Epithelial cell of prostate (primary cell): Measurements from ENCODE around the gene ELMO1.

Source experiments
- DNase-seq: peaks from one replicate; pipeline ENCODE4 v3.0.0-alpha.2; 2011; ENCODE audit warnings: low read depth, low spot score
- H3K27ac ChIP-seq: fragments of 450-650 bp; 2 replicates; pipeline ENCODE4 v1.5.1; 2017; ENCODE audit warnings: mild to moderate bottlenecking

The ELMO1 gene

GRCh38 chr7:37208528-37208927 is 240.1 kb downstream of the ELMO1 start:
- H3K27ac ChIP-seq = no peak overlapping the region
- DNase-seq = no peak

- no peak overlapping the region for H3K27ac ChIP-seq
- no peak for DNase-seq
These were observed 242.5 kb downstream of the ELMO1 start for GRCh38 chr7:37206192-37206591.

GRCh38 chr7:37205451-37205850 is 243.2 kb downstream of the ELMO1 start:
- no peak for DNase-seq

GRCh38 chr7:37201876-37202198 is 246.8 kb downstream of the ELMO1 start:
- no peak for DNase-seq
- H3K27ac ChIP-seq = no peak overlapping the region

More at GRCh38 chr7:37205451-37205850, 243.2 kb downstream of the ELMO1 start:
- H3K27ac ChIP-seq = no peak overlapping the region

GRCh38 chr7:37201003-37201875 is 247.4 kb downstream of the ELMO1 start:
- no peak for DNase-seq

GRCh38 chr7:37198906-37199485 is 249.7 kb downstream of the ELMO1 start:
- H3K27ac ChIP-seq = no peak overlapping the region
- DNase-seq = no peak

More at GRCh38 chr7:37201003-37201875, 247.4 kb downstream of the ELMO1 start:
- H3K27ac ChIP-seq = no peak overlapping the region

GRCh38 chr7:37198041-37198905 is 250.4 kb downstream of the ELMO1 start:
- no peak for DNase-seq
- no peak overlapping the region for H3K27ac ChIP-seq

- no peak for DNase-seq
- no peak overlapping the region for H3K27ac ChIP-seq
These were observed 251.6 kb downstream of the ELMO1 start for GRCh38 chr7:37197108-37197507.

GRCh38 chr7:37196676-37197075 is 252.0 kb downstream of the ELMO1 start:
- no peak overlapping the region for H3K27ac ChIP-seq
- no peak for DNase-seq

GRCh38 chr7:37195388-37195787 is 253.3 kb downstream of the ELMO1 start:
- DNase-seq = no peak
- no peak overlapping the region for H3K27ac ChIP-seq

- no peak for DNase-seq
- H3K27ac ChIP-seq = no peak overlapping the region
These were observed 253.7 kb downstream of the ELMO1 start for GRCh38 chr7:37194943-37195342.

- DNase-seq = no peak
- no peak overlapping the region for H3K27ac ChIP-seq
These were observed 254.9 kb downstream of the ELMO1 start for GRCh38 chr7:37193775-37194135.

GRCh38 chr7:37193087-37193774 is 255.4 kb downstream of the ELMO1 start:
- no peak overlapping the region for H3K27ac ChIP-seq
- DNase-seq = no peak

- no peak overlapping the region for H3K27ac ChIP-seq
- DNase-seq = no peak
These were observed 256.9 kb downstream of the ELMO1 start for GRCh38 chr7:37191797-37192196.

- H3K27ac ChIP-seq = no peak overlapping the region
These were observed 261.5 kb downstream of the ELMO1 start for GRCh38 chr7:37187179-37187578.

GRCh38 chr7:37186753-37187152 is 261.9 kb downstream of the ELMO1 start:
- no peak for DNase-seq
- H3K27ac ChIP-seq = no peak overlapping the region

More at GRCh38 chr7:37187179-37187578, 261.5 kb downstream of the ELMO1 start:
- DNase-seq = no peak

- no peak overlapping the region for H3K27ac ChIP-seq
- no peak for DNase-seq
These were observed 267.1 kb downstream of the ELMO1 start for GRCh38 chr7:37181550-37181932.

GRCh38 chr7:37180828-37181549 is 267.7 kb downstream of the ELMO1 start:
- DNase-seq = no peak
- no peak overlapping the region for H3K27ac ChIP-seq

- no peak for DNase-seq
- H3K27ac ChIP-seq = no peak overlapping the region
These were observed 272.6 kb downstream of the ELMO1 start for GRCh38 chr7:37176079-37176478.

- DNase-seq = no peak
- H3K27ac ChIP-seq = no peak overlapping the region
These were observed 274.2 kb downstream of the ELMO1 start for GRCh38 chr7:37174460-37174859.
